Lower leg skin (tissue), 4 donors: ENCODE measurements around the gene NCMAP. TPM values are rescaled to one million over a fixed set of nuclear protein-coding genes. Genes with fewer than 3 reads are reported as not detected.

Source experiments
- DNase-seq, 2 donors: peaks; one replicate each; pipeline ENCODE4 v3.0.0-alpha.2; 2019; ENCODE audit warnings: low spot score in 2 of 2
- H3K4me3 ChIP-seq: fragments of 200-600 bp; sonication (generic); 2 replicates; pipeline ENCODE4 v1.5.1; 2017; ENCODE audit warnings: mild to moderate bottlenecking, low read depth; ENCODE audit not compliant: poor library complexity, severe bottlenecking
- POLR2A ChIP-seq, 2 donors: fragments of 450-650 bp; IDR thresholded peaks; one replicate each; pipeline ENCODE4 v1.6.1; 2016 to 2017; ENCODE audit warnings: antibody characterized with exemption in 2 of 2, mild to moderate bottlenecking in 1 of 2, moderate library complexity in 1 of 2
- WGBS, 2 donors: methylation state at CpG; one replicate each; pipeline ENCODE4 v1.1.5; 2018; 5-methylcytosine and 5-hydroxymethylcytosine counted together
- intact Hi-C: fragments of 100-400 bp; cut with DNase I; formaldehyde crosslinking; loops from one replicate; pipeline ENCODE4 v1.15.0; 2023; ENCODE audit warnings: low total_unique reads
- total RNA-seq, 4 donors: library from RNA; depleted of rRNA; stranded (reverse); fragments of >200 nt; gene quantifications; one replicate each; pipeline ENCODE4 v1.1.0, GENCODE V29; 2016
- TF ChIP-seq, protein P1 (sequence below), 3 donors: fragments of 450-650 bp; IDR thresholded peaks; one replicate each; pipeline ENCODE4 v1.5.1; 2016; ENCODE audit warnings: antibody characterized with exemption in 3 of 3, mild to moderate bottlenecking in 3 of 3, moderate library complexity in 2 of 3

The NCMAP gene
- total RNA-seq, 4 donors from 2014 or later = 0.21 to 1.3 (median 0.60) TPM

DNA sequence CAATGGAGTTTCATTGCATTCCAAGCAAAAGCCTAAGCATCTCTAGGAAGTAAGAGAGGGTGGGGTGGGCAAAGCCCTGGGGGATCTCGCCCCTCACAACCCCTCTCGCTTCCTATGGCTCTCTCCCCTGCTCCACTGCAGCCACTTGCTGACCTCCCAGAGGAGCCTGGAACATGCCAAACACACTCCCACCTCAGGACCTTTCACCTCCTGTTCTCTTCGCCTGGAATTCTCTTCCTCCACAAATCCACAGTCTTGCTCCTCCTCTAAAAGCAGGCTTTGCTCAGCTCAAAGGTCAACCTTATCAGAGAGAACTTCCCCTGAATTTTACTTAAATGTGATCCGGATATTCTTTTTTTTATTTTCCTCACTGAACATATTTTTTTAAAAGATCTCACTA lies 66.3 kb downstream of the NCMAP start:
- no peak for DNase-seq
- 52 to 67% methylated on average over 4 of the region's 4 CpGs for WGBS, 2 donors

DNA sequence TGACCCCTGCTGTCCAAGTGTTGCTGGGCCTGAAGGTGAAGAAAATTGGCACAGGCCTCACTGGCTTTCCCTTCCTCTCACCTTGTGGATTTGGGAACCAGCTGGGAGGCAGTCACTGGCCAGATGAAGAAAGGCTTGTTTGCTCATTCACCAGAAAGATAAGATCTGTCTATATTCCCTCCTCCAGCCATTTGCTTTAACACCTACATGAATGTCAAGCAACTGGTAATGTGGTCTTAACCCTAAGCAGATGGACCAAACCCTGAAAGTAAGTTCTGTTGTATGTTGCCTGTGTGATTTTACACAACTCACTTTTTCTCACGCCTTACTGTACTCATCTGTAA lies 76.9 kb downstream of the NCMAP start:
- no peak for DNase-seq
- TF ChIP-seq, protein P1, sequence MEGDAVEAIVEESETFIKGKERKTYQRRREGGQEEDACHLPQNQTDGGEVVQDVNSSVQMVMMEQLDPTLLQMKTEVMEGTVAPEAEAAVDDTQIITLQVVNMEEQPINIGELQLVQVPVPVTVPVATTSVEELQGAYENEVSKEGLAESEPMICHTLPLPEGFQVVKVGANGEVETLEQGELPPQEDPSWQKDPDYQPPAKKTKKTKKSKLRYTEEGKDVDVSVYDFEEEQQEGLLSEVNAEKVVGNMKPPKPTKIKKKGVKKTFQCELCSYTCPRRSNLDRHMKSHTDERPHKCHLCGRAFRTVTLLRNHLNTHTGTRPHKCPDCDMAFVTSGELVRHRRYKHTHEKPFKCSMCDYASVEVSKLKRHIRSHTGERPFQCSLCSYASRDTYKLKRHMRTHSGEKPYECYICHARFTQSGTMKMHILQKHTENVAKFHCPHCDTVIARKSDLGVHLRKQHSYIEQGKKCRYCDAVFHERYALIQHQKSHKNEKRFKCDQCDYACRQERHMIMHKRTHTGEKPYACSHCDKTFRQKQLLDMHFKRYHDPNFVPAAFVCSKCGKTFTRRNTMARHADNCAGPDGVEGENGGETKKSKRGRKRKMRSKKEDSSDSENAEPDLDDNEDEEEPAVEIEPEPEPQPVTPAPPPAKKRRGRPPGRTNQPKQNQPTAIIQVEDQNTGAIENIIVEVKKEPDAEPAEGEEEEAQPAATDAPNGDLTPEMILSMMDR (IDR thresholded peaks at IDR 0.05) = no peak
- no peak for TF ChIP-seq POLR2A (IDR thresholded peaks at IDR 0.05)

More for the DNA sequence above, 66.3 kb downstream of the NCMAP start:
- no peak overlapping the region for H3K4me3 ChIP-seq
- intact Hi-C loops = no loop called here
- TF ChIP-seq, protein P1 (IDR thresholded peaks at IDR 0.05) = no peak
- TF ChIP-seq POLR2A (IDR thresholded peaks at IDR 0.05) = no peak

GRCh38 chr1:24635195-24635843 lies 79.4 kb downstream of the NCMAP start:
- TF ChIP-seq, protein P1 (IDR thresholded peaks at IDR 0.05) = no peak
- TF ChIP-seq POLR2A (IDR thresholded peaks at IDR 0.05) = no peak
- WGBS, 2 donors = 18 to 20% methylated on average over 4 of the region's 4 CpGs
- H3K4me3 ChIP-seq = no peak overlapping the region
- intact Hi-C loops = loop anchor here (5.0 kb wide), 1 partner anchor 433 kb away; no protein-coding TSS in a partner anchor
- DNase-seq = no peak

More for the DNA sequence above, 76.9 kb downstream of the NCMAP start:
- WGBS, 2 donors = 81 to 94% methylated on average over 1 of the region's 1 CpG
- intact Hi-C loops = no loop called here
- no peak overlapping the region for H3K4me3 ChIP-seq

DNA sequence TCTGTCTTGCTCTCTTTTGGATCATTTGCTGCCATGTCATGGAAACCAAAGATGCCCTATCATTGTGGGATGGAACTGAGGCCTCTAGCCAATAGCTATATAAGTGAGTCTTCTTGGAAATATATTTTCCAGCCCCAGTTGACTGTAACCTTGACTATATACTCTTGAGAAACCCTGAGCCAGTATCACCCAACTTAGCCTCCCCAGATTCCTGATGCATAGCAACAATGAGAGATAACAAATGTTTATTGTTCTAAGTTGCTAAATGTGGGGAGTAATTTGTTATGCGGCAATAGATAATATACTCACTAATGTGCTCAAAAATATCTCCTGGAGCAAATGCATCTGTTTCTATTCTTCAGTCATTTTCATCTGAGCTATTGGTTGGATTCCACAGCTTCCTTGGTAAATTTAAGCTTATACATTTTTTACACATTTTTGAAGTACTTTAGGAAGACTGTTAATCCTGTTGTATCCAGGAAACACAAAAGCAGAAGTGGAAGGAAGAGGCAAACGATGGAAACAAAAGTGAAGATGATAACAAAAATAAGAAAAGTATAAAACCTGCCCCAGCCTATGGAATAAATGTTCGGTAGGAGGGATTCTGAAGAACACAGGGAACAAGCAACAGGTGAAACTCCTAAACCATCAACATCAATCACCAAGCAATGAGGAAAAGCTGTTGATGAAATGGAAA lies 80.9 kb downstream of the NCMAP start:
- 70 to 75% methylated on average over 3 of the region's 3 CpGs for whole genome bisulfite sequencing, 2 donors
- DNase-seq = no peak
- H3K4me3 ChIP-seq = no peak overlapping the region
- TF ChIP-seq, protein P1 (IDR thresholded peaks at IDR 0.05) = no peak
- TF ChIP-seq POLR2A (IDR thresholded peaks at IDR 0.05) = no peak
- intact Hi-C loops = loop anchor here (5.0 kb wide), 1 partner anchor 435 kb away; no protein-coding TSS in a partner anchor

- 75 to 89% methylated on average over 2 of the region's 2 CpGs for WGBS, 2 donors
- no peak overlapping the region for H3K4me3 ChIP-seq
- no peak for TF ChIP-seq POLR2A (IDR thresholded peaks at IDR 0.05)
- TF ChIP-seq, protein P1 (IDR thresholded peaks at IDR 0.05) = no peak
- intact Hi-C loops = loop anchor here (5.0 kb wide), 1 partner anchor 437 kb away; no protein-coding TSS in a partner anchor
- DNase-seq = no peak
Observed at GRCh38 chr1:24639094-24639493, 83.2 kb downstream of the NCMAP start.
